Ishikawa (cell line): ENCODE data around the gene PDGFRA.

ENCODE experiments used
- YY1 ChIP-seq: IDR thresholded peaks from 2 replicates; pipeline ENCODE4 v1.6.1; 2012; ENCODE audit warnings: low read depth
- ZBTB7A ChIP-seq: IDR thresholded peaks from 2 replicates; pipeline ENCODE4 v1.6.1; 2012; ENCODE audit warnings: low read depth

DNA sequence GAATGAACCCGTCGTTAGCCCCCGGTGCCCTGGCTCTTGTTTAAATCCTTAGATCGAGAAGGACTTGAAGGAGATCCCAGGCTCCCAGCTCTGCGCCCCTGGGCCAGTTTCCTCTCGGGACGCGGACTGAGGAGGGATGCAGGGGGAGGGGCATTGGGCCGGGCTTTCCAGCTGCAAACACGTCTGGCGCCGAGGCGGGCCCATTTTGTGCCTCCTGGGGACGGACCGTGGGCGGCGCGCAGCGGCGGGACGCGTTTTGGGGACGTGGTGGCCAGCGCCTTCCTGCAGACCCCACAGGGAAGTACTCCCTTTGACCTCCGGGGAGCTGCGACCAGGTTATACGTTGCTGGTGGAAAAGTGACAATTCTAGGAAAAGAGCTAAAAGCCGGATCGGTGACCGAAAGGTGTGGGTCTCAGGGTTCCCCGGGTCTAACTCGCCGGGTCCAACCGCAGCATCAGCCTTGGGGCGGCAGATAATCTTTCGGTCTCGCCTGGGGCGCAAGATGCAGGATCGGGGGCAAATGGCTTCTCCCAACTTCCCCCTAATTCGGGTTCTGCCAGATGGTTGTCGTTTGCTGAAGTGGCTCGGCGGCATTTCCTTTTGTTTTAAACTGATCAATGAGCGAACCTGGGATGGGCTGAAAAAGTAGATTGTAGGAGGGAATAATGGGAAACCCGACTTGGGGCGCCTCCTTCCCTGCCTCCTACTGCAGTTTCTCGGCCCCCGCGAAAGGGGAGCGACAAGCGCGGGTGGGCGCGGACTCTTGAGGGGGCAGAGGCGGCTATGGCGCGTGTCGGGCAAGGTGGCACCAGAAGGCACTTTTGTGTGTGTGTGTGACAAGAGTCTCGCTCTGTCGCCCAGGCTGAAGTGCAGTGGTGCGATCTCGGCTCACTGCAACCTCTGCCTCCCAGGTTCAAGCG lies 2.9 kb downstream of the PDGFRA start:
- TF ChIP-seq ZBTB7A, result no peak
- TF ChIP-seq YY1, result no peak
